Skin epidermis (tissue), 12 donors: ENCODE data around the gene UBE2Q1.
A peak's percentile ranks its signal among the peaks of the same experiment; 100 is the strongest.
"Not testable (repeated sequence)": the region's sequence is repeated elsewhere in the genome, so short reads cannot be mapped to it uniquely, and the experiment has no call there.

Experiments used
- H3K27ac ChIP-seq, 21 experiments: fragments of 200-600 bp; sonication (generic) in 11 of 21; one replicate each; pipeline ENCODE4 v1.5.0; 2020; ENCODE audit warnings: mild to moderate bottlenecking in 3 of 21, inconsistent platforms in 2 of 21, moderate library complexity in 2 of 21
- H3K4me3 ChIP-seq, 7 experiments: fragments of 200-600 bp; sonication (generic) in 2 of 7; one replicate each; pipeline ENCODE4 v1.5.0; 2020; ENCODE audit warnings: inconsistent platforms in 2 of 7, mild to moderate bottlenecking in 2 of 7, moderate library complexity in 1 of 7

UBE2Q1 gene

DNA sequence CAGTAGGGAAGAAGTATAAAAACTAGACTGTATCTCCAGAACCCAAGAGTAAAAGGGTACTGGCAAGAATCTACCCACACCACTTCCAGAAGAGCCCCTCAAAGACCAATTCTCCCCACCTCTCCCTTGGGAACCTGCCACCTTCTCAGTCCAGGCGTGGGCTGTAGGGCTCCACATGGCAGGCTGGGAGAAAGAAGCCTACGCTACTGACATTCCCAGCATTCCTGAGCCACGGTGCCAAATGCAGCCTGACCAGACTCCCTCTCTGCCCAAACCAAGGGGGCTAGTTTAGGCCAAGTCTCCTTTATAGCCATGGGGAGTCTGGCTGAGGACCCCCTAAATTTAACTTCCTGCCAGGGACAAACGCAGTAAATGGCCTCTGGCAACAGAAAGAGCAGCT lies 2.0 kb downstream of the UBE2Q1 start:
- Histone ChIP-seq H3K4me3 (peak overlapping the region in 4 of 7 experiments; percentile 79 to 96 (median 86)), H3K27ac (peak overlapping the region in 13 of 21 experiments; percentile 1 to 95 (median 59))

DNA sequence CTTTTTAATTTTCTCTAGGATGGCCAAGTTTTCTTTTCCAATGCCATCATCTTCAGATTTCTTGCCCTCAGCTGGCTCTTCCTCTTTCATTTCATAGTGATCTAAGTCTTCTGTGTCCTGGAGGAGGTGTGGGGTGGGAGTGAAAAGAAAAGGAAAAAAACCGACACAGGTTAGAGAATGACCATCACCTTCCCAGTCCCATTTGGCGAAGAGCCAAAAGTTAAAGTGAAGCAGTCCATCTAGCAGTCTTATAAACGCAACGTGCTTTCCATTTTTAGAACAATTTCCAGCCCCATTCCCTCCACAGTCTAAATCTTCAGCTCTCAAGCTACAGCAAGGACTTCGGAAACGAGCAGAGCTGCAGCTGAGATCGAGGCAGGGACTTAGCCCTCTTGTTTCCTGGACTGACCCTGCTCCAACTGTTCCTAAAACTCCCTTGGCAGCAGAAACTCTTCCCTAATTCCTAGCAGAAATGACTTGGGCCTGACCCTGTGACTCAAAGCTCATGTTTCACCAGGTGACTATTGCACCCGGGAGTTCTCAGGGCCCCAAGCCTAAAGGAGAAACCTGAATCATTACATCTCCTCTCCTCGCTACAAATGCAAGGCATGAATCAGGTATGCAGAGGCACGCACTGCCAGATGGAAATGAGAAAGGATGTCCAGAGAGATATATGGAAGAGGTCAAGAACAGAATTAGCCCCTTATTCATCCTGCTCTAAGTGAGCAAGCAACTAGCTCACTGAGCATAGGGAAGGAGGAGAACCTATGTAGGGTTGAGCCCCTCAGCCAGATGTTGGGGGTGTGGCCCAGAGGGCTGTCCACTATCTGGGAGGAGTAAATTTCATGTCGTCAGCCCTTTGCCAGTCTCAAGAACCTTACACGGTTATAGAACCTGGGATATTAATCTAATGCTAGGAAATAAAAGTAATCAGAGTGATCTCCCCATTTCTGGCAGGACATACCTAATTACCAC lies 5.1 kb downstream of the UBE2Q1 start:
- Histone ChIP-seq H3K4me3 (no peak overlapping the region), H3K27ac (peak overlapping the region in 1 of 21 experiments; percentile 9)

DNA sequence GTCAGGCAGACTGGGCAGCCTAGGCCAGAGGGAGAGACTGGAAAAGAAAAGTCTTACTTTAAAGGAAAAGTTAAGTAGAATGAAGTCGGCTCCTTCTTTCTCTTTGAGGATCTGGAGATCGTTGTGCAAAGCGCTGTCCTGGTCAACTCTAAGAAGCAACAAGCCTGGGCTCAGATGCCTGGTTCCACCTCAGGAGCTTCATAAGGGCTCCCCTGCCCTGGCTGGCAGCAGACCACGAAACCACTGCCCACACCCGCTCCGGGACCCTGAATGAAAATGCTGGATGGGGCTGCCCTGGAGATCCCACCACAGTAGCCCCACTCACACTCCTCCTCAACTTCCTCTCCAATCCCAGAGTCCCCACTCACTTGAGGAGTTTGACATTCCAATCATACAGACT lies 6.4 kb downstream of the UBE2Q1 start:
- no peak overlapping the region for H3K4me3 ChIP-seq
- no peak overlapping the region for H3K27ac ChIP-seq

DNA sequence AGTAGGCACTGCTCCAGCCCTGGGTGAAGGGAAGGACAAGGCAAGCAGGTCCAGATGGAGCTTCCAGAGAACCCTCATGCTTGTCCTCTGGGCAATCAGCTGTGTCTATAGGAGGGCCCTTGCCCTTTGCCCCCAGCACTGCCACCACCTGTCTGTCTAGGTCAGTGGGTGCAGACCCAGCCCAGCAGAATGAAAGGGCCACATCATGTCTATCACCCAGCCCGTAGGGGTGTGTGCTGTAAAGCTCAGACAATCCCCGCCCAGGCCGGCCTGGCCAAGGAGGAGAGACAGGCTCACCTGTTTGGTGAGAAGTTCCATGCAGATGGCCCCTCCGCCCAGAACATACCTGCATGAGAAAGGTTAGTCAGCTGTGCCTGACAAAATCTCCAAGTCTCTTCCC lies 7.0 kb downstream of the UBE2Q1 start:
- H3K27ac ChIP-seq, result peak overlapping the region in 2 of 21 experiments; percentile 3 to 12
- no peak overlapping the region for H3K4me3 ChIP-seq

DNA sequence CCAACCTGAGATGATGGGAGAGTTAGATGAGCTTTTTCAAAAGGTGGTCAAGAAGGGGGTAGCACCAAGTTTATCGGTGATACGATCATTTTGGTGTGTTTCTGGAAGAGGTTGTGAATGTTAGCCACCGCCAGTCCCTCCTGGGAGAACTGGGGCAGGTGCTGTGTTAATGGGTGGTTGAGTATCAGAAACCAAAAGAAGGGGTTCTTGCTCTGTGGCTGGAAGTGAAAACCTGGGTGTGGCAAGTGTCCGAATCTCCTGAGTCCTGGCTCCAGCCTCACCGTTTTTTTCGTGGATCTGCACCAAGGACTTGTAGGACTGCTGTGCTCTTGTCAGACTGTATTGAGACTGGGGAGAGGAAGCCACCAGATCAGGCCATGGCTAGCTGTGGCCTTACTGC lies 7.8 kb downstream of the UBE2Q1 start:
- no peak overlapping the region for H3K27ac ChIP-seq
- no peak overlapping the region for H3K4me3 ChIP-seq

DNA sequence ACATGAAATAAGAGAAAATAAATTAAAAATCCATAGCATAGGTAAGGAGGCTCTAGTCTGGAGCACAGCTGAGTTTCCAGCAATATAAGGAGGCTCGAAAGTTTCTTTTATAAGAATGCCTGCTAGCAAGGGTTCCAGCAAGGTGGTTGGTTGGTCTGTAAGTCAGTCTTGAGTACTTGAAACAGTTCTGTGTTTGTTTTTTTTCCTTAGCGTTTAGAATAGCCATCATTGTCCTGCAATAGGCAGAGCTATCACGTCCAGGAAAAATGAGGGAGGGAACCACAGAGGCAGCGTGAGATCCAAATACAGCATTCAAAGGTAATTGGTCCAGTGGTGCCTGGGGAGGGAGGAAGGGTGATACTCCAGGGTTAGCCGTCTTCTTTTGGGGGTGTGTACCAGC lies 8.4 kb downstream of the UBE2Q1 start:
- Histone ChIP-seq H3K27ac (no peak overlapping the region), H3K4me3 (no peak overlapping the region)

DNA sequence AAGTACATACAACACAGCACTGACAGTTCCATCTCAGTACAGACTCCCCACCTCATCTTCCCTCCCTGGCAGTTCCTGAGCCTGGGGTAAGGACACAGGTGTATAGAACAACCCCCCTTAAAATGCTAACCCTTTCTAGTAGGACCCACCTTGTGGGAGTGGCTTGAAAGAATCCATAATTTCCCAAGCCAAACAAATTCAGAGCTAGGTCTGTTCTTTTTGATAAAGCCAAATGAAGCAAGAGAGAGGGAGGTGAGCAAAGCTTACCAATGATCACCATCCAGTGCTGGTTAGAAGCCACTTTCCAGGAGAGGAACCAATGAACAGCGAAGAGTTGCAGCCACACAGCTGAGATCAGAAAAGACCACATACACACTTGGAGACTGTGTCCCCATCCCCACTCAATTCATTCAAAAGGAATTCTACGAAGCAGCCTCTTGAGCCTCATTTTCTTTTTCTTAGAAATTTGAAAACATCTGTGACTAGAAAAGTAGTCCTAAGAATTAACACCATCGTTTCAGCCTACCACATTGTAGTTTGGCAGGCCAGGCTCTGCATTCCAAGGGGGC lies 9.2 kb downstream of the UBE2Q1 start:
- peak overlapping the region in 2 of 21 experiments; percentile 11 to 19 for H3K27ac ChIP-seq

DNA sequence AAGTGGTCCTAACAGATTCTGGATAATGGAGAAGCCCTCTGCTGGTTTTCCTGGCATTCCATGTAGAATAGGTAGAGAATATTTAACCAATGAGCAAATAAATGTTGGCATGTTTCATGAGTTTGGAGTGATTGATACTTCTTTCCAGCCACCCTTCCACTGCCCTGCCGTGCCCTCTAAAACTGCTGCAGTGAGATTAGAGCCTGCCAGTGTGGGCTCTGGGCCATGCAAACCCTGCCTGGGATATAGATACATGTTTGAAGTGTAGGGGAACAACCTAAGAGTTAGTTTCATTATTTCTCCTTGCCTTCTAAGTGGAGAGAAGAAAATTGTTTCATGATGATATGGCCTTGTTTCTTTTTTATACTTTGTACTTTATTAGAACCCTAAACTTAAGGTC lies 10.4 kb downstream of the UBE2Q1 start:
- Histone ChIP-seq H3K27ac (peak overlapping the region in 5 of 21 experiments; percentile 16 to 67 (median 47)), H3K4me3 (no peak overlapping the region)

More for the DNA sequence above, 9.2 kb downstream of the UBE2Q1 start:
- H3K4me3 ChIP-seq, result no peak overlapping the region

DNA sequence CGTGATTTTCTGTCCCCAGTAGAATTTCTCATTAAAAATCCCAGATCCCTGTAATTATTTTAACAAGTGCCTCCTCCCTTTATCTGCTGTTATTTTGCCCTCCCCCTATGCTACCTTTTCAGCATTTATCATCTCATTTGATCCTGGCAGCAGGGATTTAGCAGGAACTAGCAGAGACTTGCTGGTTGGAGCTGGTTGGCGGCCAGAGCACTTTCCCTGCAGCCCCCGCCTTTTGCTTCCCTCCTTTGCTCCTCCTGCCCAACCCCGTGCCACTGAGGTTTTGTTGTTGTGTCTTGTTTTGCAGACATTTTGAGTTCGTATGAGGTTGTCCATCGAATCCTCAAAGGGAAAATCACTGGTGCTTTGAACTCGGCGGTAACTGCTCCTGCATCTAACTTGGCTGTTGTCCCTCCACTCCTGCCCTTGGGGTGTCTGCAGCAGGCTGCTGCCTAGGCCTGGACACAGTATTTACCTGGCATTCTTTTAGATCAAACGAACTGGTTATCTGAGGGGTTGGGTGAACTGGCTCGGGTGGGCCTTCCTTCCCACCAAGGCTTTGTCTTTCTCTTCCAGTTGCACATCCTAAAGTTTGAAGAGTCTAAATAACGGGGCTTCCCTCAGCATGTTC lies 11.2 kb downstream of the UBE2Q1 start:
- Histone ChIP-seq H3K4me3 (no peak overlapping the region), H3K27ac (peak overlapping the region in 6 of 21 experiments; percentile 23 to 67 (median 40))

DNA sequence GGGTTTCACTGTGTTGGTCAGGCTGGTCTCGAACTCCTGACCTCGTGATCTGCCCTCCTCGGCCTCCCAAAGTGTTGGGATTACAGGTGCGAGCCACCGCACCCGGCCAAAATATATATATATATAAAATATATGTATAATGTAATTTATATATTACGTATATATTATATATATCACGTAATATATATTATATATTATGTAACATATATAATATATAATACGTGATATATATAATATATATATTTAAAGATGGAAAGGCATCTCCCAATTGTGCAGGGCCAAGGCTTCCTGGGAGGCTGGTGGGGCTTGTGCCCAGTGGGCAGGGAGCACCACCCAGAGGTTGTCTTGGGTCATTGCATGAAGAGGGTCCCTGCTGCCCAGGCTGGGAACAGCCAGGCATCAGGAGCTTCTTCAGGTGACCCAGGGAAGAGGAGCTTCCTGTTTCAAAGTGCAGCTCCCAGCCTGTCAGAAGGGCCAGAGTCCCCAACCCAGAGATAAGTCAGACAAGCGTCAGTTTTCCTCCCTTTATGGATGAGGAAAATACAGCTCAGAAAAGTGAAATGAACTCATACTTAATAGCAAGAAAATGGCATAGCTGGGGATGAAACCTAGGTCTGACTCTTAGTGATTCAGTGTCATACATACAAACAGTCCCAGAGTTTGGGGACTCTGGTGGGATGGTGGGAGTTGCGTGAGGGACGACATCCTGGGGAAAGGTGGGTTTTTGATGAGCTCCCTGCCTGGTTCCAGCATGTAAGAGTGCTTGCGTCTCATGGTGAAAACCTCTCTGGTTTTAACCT lies 12.0 kb downstream of the UBE2Q1 start:
- H3K27ac ChIP-seq, result peak overlapping the region in 2 of 21 experiments; percentile 37 to 67
- H3K4me3 ChIP-seq, result no peak overlapping the region

DNA sequence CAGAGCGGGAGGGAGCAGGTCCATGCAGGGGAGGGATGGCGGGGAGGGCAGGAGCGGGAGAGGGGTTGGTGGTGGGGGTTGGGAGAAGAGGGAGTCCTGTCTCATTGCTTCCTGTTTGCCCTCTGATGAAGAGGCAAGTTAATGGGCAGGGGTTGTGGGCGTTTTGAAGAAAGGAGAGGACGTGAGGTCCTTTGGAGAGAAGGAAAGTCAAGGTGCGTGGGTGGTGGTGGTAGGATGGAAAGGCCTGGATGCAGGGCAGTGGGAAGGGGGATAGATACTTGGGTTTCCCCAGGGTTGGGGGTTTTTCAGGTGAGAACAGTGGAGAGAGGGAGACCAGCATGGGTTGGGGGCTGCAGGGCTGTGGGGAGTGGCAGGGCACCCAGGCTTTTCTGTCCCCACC lies 17.2 kb downstream of the UBE2Q1 start:
- no peak overlapping the region for H3K4me3 ChIP-seq
- no peak overlapping the region for H3K27ac ChIP-seq

DNA sequence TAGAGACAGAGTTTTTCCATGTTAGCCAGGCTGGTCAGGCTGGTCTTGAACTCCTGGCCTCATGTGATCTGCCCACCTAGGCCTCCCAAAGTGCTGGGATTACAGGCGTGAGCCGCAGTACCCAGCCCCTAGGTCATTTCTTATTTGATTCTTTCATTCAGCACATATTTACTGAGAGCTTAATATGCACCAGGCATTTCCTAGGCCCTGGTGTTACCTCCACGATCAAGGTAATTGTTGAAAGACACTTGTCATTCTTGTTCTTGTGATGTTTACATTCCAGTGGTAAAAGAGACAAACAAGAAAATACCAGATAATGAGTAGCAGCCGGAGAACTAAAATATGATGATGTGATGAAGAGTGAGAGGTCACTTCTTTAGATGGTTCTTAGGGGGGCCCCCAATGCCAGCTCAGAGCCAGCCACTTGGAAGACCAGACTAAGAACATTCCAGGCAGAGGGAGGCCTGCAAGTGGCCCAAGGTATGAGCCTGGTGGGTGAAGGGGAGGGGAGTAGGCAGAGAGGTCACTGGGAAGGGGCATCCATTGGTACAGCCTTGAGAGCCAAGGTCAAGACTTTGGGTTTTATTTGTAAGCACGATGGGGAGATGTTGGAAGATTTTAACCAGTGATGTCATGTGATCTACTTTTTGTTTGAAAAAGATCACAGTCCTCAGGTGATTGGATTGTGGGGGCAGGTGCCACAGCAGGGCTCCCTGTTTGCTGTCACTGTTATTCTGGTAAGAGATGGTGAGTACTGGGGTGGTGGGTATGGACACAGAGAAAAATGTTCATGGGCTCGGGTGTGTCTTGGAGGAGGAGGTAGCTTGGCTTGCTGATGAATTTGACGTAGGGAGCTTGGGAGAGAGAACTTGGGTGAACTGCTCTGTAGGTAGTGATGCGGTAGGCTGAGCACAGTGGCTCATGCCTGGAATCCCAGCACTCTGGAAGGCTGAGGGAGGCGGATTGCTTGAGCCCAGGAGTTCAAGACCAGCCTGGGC lies 18.7 kb downstream of the UBE2Q1 start:
- Histone ChIP-seq H3K27ac (no peak overlapping the region), H3K4me3 (no peak overlapping the region)

DNA sequence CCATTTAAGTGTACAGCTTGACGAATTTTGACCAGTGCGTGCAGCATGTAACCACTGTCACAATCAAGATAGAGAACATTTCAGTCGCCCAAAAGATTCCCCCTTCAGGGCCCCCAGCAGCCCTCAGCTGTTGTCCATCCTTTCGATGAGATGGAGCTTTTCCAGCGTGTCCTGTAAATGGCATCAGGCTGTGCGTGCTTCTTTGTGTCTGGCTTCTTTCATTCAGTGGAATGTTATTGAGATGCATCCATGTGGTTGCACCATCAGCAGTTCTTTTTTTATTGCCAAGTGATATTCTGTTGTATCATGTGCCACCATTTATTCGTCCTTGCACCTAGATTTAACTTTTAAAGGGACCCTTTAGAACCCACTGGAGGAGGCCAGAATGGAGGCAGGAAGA lies 21.9 kb downstream of the UBE2Q1 start:
- Histone ChIP-seq H3K4me3 (no peak overlapping the region), H3K27ac (no peak overlapping the region)

DNA sequence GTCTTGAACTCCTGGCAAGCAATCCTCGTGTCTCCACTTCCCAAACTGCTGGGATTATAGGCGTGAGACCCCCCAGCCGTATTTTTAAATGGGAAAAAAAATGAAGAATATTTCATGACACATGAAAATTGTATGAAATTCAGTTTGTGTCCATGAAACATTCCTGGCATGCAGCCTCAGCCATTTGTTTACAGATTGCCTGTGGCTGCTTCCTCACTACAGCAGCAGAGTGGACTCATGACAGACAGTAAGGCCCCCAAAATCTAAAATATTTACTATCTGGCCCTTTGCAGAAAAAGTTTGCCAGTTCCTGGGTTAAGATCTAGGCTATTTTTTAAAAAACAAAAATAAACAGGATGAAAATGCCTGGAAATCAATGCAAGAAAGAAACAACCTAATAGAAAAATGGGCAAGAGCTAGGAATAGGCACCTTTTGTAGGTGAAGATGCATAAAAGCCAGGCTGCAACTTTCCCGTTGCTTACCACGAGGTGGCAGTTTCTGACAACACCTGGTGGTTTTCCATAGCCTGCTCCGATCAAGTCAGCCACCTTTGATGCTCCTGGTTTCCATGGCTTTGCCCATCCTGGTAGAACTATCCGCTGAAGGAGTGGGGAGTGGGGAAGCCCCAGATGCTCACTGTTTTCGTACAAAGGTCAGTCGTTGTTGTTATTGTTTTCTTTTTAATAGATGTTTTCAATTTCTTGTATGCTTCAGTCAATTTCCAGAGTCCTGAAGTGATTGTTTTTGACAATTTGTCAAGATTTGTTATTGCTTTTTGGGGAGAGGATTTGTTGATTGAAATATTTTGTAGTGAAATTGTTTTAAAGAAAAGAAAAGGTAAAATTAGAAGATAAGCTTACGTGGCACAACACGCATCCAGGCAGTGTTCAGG lies 24.3 kb downstream of the UBE2Q1 start:
- Histone ChIP-seq H3K4me3 (no peak overlapping the region), H3K27ac (no peak overlapping the region)

DNA sequence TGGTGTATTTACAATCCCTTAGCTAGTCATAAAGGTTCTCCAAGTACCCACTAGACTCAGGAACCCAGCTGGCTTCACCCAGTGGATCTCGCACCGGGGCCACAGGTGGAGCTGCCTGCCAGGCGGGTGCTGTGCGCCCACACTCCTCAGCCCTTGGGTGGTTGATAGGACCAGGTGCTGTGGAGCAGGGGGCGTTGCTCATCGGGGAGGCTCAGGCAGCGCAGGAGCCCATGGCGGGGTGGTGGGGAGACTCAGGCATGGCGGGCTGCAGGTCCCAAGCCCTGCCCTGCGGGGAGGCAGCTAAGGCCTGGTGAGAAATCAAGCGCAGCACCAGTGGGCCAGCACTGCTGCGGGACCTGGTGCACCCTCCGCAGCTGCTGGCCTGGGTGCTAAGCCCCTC lies 26.5 kb downstream of the UBE2Q1 start:
- H3K27ac ChIP-seq, H3K4me3 ChIP-seq: not testable (repeated sequence)

DNA sequence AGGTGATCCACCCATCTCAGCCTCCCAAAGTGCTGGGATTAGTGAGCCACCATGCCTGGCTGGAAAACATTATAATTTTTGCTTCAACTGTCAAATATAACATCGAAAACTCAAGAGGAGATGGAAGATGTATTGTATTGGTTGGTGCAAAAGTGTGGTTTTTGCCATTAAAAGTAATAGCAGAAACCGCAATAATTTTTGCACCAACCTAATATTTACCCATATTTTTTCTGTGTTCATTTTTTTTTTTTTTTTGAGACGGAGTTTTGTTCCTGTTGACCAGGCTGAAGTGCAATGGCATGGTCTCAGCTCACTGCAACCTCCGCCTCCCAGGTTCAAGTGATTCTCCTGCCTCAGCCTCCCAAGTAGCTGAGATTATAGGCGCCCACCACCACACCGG lies 29.2 kb downstream of the UBE2Q1 start:
- no peak overlapping the region for H3K27ac ChIP-seq
- H3K4me3 ChIP-seq, result no peak overlapping the region

DNA sequence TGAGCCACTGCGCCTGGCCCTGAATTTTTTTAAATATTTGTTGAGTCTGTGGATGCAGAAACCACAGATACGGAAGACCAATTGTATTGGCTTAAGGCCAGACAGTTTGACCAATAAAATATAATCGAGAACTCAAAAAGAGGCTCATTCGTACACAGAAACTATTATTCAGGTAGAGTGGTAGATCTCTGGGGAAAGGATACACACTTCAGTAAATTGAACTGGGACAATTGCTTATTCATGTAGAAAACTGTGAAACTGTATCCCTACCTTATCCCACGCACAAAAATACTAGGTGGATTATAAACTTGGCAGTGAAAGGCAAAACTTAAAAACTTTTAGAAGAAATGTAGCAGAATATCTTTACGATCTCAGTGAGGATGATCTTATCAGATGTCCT lies 31.3 kb downstream of the UBE2Q1 start:
- Histone ChIP-seq H3K27ac (no peak overlapping the region), H3K4me3 (no peak overlapping the region)

DNA sequence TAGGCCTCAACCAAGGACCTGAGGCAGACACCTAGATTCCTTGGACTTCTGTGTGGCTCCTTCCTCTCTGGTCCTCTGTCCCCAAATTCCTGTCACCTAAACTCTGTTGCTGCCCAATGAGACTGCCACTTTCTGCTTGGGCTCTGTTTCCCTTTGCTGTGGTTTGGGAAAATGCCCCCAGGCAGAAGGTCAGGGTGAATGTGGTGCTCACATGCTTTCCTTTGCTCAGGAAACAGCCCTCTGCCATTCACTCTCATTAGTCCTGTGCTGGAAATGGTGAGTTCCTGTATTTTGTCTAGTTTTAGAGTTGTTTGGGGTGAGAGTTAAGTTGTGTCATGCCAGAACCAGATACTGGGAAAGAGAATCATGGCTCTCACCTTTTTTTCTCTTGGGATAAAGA lies 33.6 kb downstream of the UBE2Q1 start:
- Histone ChIP-seq H3K27ac (no peak overlapping the region), H3K4me3 (no peak overlapping the region)
